OCI-LY1 (cell line): ENCODE data around the gene PTPRE.

ENCODE experiments used
- H2AFZ ChIP-seq: fragments of 200-600 bp; sonication (generic), shearing (Covaris generic); 2 replicates; pipeline ENCODE4 v1.6.0; 2014; ENCODE audit warnings: antibody characterized with exemption, mild to moderate bottlenecking, low read length
- H3F3A ChIP-seq: fragments of 200-600 bp; sonication (generic), shearing (Covaris generic); 2 replicates; pipeline ENCODE4 v1.6.0; 2014; ENCODE audit warnings: mild to moderate bottlenecking, antibody characterized with exemption, low read length, moderate library complexity; ENCODE audit not compliant: insufficient read depth
- H3K27ac ChIP-seq: fragments of 200-600 bp; sonication (generic); 2 replicates; pipeline ENCODE4 v1.5.1; 2014; ENCODE audit warnings: low read length, mixed run types, mild to moderate bottlenecking, low read depth; ENCODE audit not compliant: poor library complexity, severe bottlenecking
- H3K27me3 ChIP-seq: fragments of 200-600 bp; sonication (generic); 2 replicates; pipeline ENCODE4 v1.6.0; 2014; ENCODE audit warnings: antibody characterized with exemption, mild to moderate bottlenecking, low read length, moderate library complexity; ENCODE audit not compliant: insufficient read depth
- H3K36me3 ChIP-seq: fragments of 200-600 bp; sonication (generic); 2 replicates; pipeline ENCODE4 v1.6.1; 2014; ENCODE audit warnings: mild to moderate bottlenecking, antibody characterized with exemption, low read length, moderate library complexity, mixed read lengths; ENCODE audit not compliant: insufficient read depth
- H3K4me1 ChIP-seq: fragments of 200-600 bp; sonication (generic); 2 replicates; pipeline ENCODE4 v1.5.1; 2014; ENCODE audit warnings: mild to moderate bottlenecking, low read length, moderate library complexity; ENCODE audit not compliant: insufficient read depth, severe bottlenecking
- H3K4me2 ChIP-seq: fragments of 200-600 bp; sonication (generic), shearing (Covaris generic); 2 replicates; pipeline ENCODE4 v1.6.1; 2014; ENCODE audit warnings: low read length
- H3K4me3 ChIP-seq: fragments of 200-600 bp; sonication (generic); 2 replicates; pipeline ENCODE4 v1.5.1; 2014; ENCODE audit warnings: low read length, low read depth, mild to moderate bottlenecking, mixed read lengths; ENCODE audit not compliant: poor library complexity, severe bottlenecking
- H3K79me2 ChIP-seq: fragments of 200-600 bp; shearing (Covaris generic); 2 replicates; pipeline ENCODE4 v1.6.1; 2016; ENCODE audit warnings: mixed run types, low read length, mixed read lengths; ENCODE audit not compliant: insufficient read depth
- H3K9ac ChIP-seq: fragments of 200-600 bp; sonication (generic), shearing (Covaris generic); 2 replicates; pipeline ENCODE4 v1.6.1; 2014; ENCODE audit warnings: mild to moderate bottlenecking, low read length, mixed read lengths
- H3K9me2 ChIP-seq: fragments of 200-600 bp; sonication (generic), shearing (Covaris generic); 2 replicates; pipeline ENCODE4 v1.6.1; 2014; ENCODE audit warnings: low read depth, mild to moderate bottlenecking, low read length, mixed read lengths
- H3K9me3 ChIP-seq: fragments of 200-600 bp; shearing (Covaris generic); 2 replicates; pipeline ENCODE4 v1.6.1; 2014; ENCODE audit warnings: low read length, mixed read lengths
- H4K20me1 ChIP-seq: fragments of 200-600 bp; sonication (generic), shearing (Covaris generic); 2 replicates; pipeline ENCODE4 v1.6.0; 2016; ENCODE audit warnings: mild to moderate bottlenecking, low read length; ENCODE audit not compliant: insufficient read depth
- EZH2 ChIP-seq: fragments of 200-600 bp; sonication (generic), shearing (Covaris generic); IDR thresholded peaks from 2 replicates; pipeline ENCODE4 v1.8.0; 2017; ENCODE audit warnings: borderline replicate concordance, mixed run types, mild to moderate bottlenecking, antibody characterized with exemption, low read length, moderate library complexity, mixed read lengths
- TF ChIP-seq, protein P1 (sequence below): fragments of 200-600 bp; sonication (generic), shearing (Covaris generic); IDR thresholded peaks from 2 replicates; pipeline ENCODE4 v1.5.1; 2017; ENCODE audit warnings: mild to moderate bottlenecking, antibody characterized with exemption, low read length, moderate library complexity, mixed read lengths

Gene PTPRE

DNA sequence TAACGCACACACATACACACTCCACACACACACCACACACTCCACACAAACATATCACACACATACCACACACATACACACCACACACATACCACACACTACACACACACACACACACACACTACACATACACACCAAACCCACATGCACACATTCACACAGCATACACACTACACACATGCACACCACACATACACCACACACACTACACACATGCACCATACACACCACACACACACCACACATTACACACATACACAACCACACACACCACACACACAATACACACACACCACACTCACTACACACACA is 153.0 kb downstream of the PTPRE start:
- no peaks in the 10 kb centered on the region for H3K27me3 ChIP-seq
- no peaks in the 10 kb centered on the region for H3F3A ChIP-seq
- no peak overlapping the region; the same call in 1 of the 2 replicates for H3K9ac ChIP-seq
- H3K27ac ChIP-seq = peak overlapping the region; percentile 84
- peaks cover 55% of the 10 kb centered on the region for H3K4me1 ChIP-seq
- H3K4me2 ChIP-seq = no peak overlapping the region; the same call in 1 of the 2 replicates
- no peak for TF ChIP-seq EZH2
- TF ChIP-seq, protein P1, sequence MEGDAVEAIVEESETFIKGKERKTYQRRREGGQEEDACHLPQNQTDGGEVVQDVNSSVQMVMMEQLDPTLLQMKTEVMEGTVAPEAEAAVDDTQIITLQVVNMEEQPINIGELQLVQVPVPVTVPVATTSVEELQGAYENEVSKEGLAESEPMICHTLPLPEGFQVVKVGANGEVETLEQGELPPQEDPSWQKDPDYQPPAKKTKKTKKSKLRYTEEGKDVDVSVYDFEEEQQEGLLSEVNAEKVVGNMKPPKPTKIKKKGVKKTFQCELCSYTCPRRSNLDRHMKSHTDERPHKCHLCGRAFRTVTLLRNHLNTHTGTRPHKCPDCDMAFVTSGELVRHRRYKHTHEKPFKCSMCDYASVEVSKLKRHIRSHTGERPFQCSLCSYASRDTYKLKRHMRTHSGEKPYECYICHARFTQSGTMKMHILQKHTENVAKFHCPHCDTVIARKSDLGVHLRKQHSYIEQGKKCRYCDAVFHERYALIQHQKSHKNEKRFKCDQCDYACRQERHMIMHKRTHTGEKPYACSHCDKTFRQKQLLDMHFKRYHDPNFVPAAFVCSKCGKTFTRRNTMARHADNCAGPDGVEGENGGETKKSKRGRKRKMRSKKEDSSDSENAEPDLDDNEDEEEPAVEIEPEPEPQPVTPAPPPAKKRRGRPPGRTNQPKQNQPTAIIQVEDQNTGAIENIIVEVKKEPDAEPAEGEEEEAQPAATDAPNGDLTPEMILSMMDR = no peak
- H4K20me1 ChIP-seq = no peaks in the 10 kb centered on the region
- no peak overlapping the region for H2AFZ ChIP-seq
- H3K4me3 ChIP-seq = no peak overlapping the region
- peaks cover 42% of the 10 kb centered on the region; the same call in 1 of the 2 replicates for H3K36me3 ChIP-seq
- H3K79me2 ChIP-seq = no peaks in the 10 kb centered on the region
- H3K9me2 ChIP-seq = no peaks in the 10 kb centered on the region
- H3K9me3 ChIP-seq = no peaks in the 10 kb centered on the region

DNA sequence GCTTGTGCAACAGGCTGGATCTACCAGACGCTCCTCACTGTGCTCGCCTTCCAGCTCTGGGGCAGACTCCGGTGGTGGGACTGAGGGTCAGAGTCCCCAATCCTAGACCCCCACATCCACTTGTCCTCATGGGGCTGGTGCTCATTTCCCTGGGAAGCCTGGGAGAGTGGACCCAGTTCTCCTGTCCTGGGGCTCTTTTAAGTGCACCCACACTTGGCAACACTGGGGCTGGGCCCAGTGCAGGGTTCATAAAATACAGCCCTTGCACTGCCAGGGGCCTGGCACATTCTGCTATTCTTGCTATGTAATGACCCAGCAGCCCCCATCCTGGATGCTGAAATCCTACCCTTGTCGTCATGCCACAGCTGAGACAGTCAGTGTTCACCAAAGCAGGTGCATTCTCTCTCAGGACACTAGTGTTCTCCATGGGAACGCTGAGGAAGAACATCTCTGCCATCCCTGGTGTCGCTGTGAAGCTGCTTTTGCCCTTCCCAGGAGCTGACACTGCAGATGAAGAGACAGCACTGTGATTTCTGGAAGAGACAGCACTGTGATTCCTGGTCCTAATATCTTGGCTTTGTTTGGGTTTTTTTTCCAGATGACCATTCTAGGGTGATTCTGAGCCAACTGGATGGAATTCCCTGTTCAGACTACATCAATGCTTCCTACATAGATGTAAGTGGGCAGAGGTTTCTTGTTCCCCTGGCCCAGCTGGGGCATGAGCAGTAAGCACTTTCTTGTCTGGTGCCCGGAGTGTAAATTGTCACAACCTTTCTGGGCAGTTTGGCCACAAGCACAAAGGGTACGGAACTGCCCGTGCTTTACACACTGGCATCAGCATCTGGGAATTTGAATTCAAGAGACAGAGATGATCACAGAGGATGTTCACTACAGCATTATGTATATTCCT is 153.7 kb downstream of the PTPRE start:
- H3K79me2 ChIP-seq = no peaks in the 10 kb centered on the region
- H3K27me3 ChIP-seq = no peaks in the 10 kb centered on the region
- H3K4me3 ChIP-seq = no peak overlapping the region
- no peaks in the 10 kb centered on the region for H3F3A ChIP-seq
- H3K9me2 ChIP-seq = no peaks in the 10 kb centered on the region
- no peak overlapping the region for H2AFZ ChIP-seq
- no peak overlapping the region for H3K4me2 ChIP-seq
- H4K20me1 ChIP-seq = no peaks in the 10 kb centered on the region
- peak overlapping the region; percentile 84 for H3K27ac ChIP-seq
- TF ChIP-seq, protein P1 = no peak
- TF ChIP-seq EZH2 = no peak
- no peak overlapping the region; the same call in 1 of the 2 replicates for H3K9ac ChIP-seq
- H3K4me1 ChIP-seq = peaks cover 61% of the 10 kb centered on the region
- peaks cover 39% of the 10 kb centered on the region; the same call in 1 of the 2 replicates for H3K36me3 ChIP-seq
- no peaks in the 10 kb centered on the region for H3K9me3 ChIP-seq

DNA sequence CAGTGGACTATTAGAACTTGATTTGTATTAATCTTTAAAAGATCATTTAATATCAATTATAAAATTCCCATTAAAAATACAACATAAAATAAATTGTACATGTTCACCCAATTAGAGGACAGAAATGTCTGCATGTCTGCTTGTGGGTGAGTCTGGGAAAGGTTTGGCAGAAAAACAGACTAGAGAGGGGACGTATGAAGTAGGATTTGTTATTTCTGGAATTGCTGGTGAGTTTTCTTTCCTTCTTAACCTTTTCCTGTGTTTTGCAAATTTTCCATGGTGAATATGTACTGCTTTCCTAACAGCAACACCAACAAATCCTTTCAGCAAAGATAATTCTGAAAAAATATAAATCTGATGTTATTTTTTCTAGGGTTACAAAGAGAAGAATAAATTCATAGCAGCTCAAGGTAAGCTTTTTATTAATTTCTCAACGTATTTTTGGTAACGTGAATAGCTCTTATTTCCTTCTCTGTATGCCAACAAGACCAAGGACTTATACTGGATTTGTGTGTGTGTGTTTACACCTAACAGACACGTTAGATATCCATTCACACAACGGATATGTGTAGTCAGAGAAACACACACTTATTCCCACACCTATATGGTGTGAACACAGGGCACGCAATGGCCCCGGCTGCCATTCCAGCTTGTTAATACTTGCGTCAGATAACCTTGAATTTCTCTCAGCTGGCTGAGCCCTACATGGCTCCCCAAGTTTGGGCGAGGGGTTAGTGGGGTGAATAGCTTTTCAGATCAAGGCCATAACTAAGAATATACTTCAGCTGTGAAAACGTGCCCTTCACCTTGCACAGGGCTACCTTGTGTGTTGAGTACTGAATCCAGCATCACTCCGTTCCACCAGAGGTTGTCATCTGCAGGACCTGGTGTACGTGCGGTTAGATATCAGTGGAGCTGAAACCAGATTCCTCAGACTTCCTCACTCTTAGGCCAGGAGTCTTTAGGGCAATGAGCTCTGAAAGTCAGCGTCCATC is 154.7 kb downstream of the PTPRE start:
- no peaks in the 10 kb centered on the region for H3K27me3 ChIP-seq
- peak overlapping the region; percentile 91 for H3K27ac ChIP-seq
- H3K4me1 ChIP-seq = peaks cover 62% of the 10 kb centered on the region
- peaks cover 39% of the 10 kb centered on the region for H3K36me3 ChIP-seq
- H3K9me3 ChIP-seq = no peaks in the 10 kb centered on the region
- no peaks in the 10 kb centered on the region for H3F3A ChIP-seq
- H3K9me2 ChIP-seq = no peaks in the 10 kb centered on the region
- H3K4me2 ChIP-seq = peak overlapping the region; percentile 71; the same call in 1 of the 2 replicates
- TF ChIP-seq, protein P1 = no peak
- TF ChIP-seq EZH2 = no peak
- H3K79me2 ChIP-seq = no peaks in the 10 kb centered on the region
- H2AFZ ChIP-seq = no peak overlapping the region
- H3K9ac ChIP-seq = peak overlapping the region; percentile 45; the same call in 1 of the 2 replicates
- peak overlapping the region; percentile 48 for H3K4me3 ChIP-seq
- no peaks in the 10 kb centered on the region for H4K20me1 ChIP-seq
